Endodermal cell (in vitro differentiated cells): ENCODE data around the gene PI4KA. TPM values are rescaled to one million over a fixed set of nuclear protein-coding genes. Genes with fewer than 3 reads are reported as not detected.

Source experiments
- DNase-seq: peaks from one replicate; pipeline ENCODE4 v3.0.0-alpha.2; 2017
- H3K27ac ChIP-seq: 2 replicates; pipeline ENCODE4 v1.5.1; 2013; ENCODE audit warnings: mild to moderate bottlenecking, low read depth, low read length, moderate library complexity
- H3K27me3 ChIP-seq: 2 replicates; pipeline ENCODE4 v1.6.1; 2013; ENCODE audit warnings: mild to moderate bottlenecking, low read length, moderate library complexity; ENCODE audit not compliant: insufficient read depth, control insufficient read depth, poor library complexity, severe bottlenecking
- H3K36me3 ChIP-seq: 2 replicates; pipeline ENCODE4 v1.7.0; 2013; ENCODE audit warnings: mild to moderate bottlenecking, low read length, moderate library complexity; ENCODE audit not compliant: control insufficient read depth, insufficient read depth
- H3K4me1 ChIP-seq: one replicate; pipeline ENCODE4 v1.7.0; 2013; ENCODE audit warnings: low read length; ENCODE audit not compliant: control insufficient read depth, insufficient read depth
- H3K4me3 ChIP-seq: 2 replicates; pipeline ENCODE4 v1.5.1; 2013; ENCODE audit warnings: mild to moderate bottlenecking, low read length, moderate library complexity
- H3K9ac ChIP-seq: 2 replicates; pipeline ENCODE4 v1.6.1; 2013; ENCODE audit warnings: mild to moderate bottlenecking, low read length, moderate library complexity; ENCODE audit not compliant: poor library complexity, severe bottlenecking; ENCODE audit errors: extremely low read depth
- H3K9me3 ChIP-seq: 2 replicates; pipeline ENCODE4 v1.6.1; 2013; ENCODE audit warnings: mild to moderate bottlenecking, low read length, moderate library complexity; ENCODE audit not compliant: control insufficient read depth
- H3K27ac Mint-ChIP-seq: 2 replicates; pipeline ENCODE4 v1.8.0; 2020; ENCODE audit warnings: mixed read lengths
- H3K27me3 Mint-ChIP-seq: 2 replicates; pipeline ENCODE4 v1.8.0; 2021; ENCODE audit warnings: mild to moderate bottlenecking, mixed read lengths; ENCODE audit not compliant: insufficient read depth
- H3K36me3 Mint-ChIP-seq: 2 replicates; pipeline ENCODE4 v1.8.0; 2020; ENCODE audit warnings: low read depth, mixed read lengths
- H3K4me1 Mint-ChIP-seq: 2 replicates; pipeline ENCODE4 v1.8.0; 2020; ENCODE audit warnings: mixed read lengths
- H3K4me3 Mint-ChIP-seq: 2 replicates; pipeline ENCODE4 v1.8.0; 2020; ENCODE audit warnings: mild to moderate bottlenecking, moderate library complexity, mixed read lengths
- H3K9me3 Mint-ChIP-seq: 2 replicates; pipeline ENCODE4 v1.8.0; 2020; ENCODE audit warnings: mild to moderate bottlenecking, mixed read lengths
- WGBS, 2 experiments: methylation state at CpG; one replicate each; pipeline versions ENCODE4 v1.1.5 to v1.1.7; 2013; ENCODE audit warnings: missing lambda C conversion rate in 2 of 2, mixed read lengths in 1 of 2; ENCODE audit not compliant: insufficient coverage in 1 of 2, insufficient read length in 1 of 2; 5-methylcytosine and 5-hydroxymethylcytosine counted together
- total RNA-seq, 2 donors: library from RNA; stranded (reverse); fragmentation: NEBNext Ultra II Directional in 1 of 2; extraction: Animal tissue kit (Norgen Biotek cat#: 25700) in 1 of 2; gene quantifications; 2 replicates in 1 of 2; 3 replicates in 1 of 2; pipeline ENCODE4 v1.2.1, GENCODE V29; 2021
- TF ChIP-seq, protein P1 (sequence below): fragments of 200-600 bp; sonication (generic); conservative IDR thresholded peaks from 2 replicates; pipeline ENCODE4 v1.5.0; 2021; ENCODE audit warnings: antibody characterized with exemption, mild to moderate bottlenecking

The PI4KA gene
- total RNA-seq, 2 donors from 2014 or later = 49.0 to 62.0 TPM

DNA sequence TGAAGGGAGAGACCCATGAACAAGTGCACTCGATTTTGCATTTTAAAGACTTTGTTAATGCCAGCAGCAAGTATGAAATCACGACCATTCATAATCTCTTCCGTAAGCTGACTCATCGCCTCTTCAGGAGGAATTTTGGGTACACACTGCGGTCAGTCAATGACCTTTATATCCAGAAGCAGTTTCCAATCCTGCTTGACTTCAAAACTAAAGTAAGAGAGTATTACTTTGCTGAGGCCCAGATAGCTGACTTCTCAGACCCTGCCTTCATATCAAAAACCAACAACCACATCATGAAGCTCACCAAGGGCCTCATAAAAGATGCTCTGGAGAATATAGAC, 78.8 kb downstream of the PI4KA start:
- H3K4me1 ChIP-seq = peaks cover 5% of the 10 kb centered on the region
- no peak for DNase-seq
- peaks cover 26% of the 10 kb centered on the region for H3K4me1 Mint-ChIP-seq
- H3K4me3 ChIP-seq = no peak overlapping the region
- no peaks in the 10 kb centered on the region for H3K9me3 Mint-ChIP-seq
- TF ChIP-seq, protein P1, sequence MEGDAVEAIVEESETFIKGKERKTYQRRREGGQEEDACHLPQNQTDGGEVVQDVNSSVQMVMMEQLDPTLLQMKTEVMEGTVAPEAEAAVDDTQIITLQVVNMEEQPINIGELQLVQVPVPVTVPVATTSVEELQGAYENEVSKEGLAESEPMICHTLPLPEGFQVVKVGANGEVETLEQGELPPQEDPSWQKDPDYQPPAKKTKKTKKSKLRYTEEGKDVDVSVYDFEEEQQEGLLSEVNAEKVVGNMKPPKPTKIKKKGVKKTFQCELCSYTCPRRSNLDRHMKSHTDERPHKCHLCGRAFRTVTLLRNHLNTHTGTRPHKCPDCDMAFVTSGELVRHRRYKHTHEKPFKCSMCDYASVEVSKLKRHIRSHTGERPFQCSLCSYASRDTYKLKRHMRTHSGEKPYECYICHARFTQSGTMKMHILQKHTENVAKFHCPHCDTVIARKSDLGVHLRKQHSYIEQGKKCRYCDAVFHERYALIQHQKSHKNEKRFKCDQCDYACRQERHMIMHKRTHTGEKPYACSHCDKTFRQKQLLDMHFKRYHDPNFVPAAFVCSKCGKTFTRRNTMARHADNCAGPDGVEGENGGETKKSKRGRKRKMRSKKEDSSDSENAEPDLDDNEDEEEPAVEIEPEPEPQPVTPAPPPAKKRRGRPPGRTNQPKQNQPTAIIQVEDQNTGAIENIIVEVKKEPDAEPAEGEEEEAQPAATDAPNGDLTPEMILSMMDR = no peak
- H3K9ac ChIP-seq = no peak overlapping the region
- 94 to 99% methylated on average over 5 of the region's 5 CpGs for WGBS, 2 experiments
- no peaks in the 10 kb centered on the region for H3K9me3 ChIP-seq
- peaks cover 8% of the 10 kb centered on the region for H3K36me3 Mint-ChIP-seq
- H3K27me3 ChIP-seq = no peaks in the 10 kb centered on the region
- H3K27me3 Mint-ChIP-seq = no peaks in the 10 kb centered on the region
- no peak overlapping the region for H3K27ac ChIP-seq
- H3K27ac Mint-ChIP-seq = no peak overlapping the region
- no peaks in the 10 kb centered on the region for H3K36me3 ChIP-seq
- no peak overlapping the region for H3K4me3 Mint-ChIP-seq

- no peaks in the 10 kb centered on the region for H3K9me3 Mint-ChIP-seq
- H3K27me3 Mint-ChIP-seq = no peaks in the 10 kb centered on the region
- Histone ChIP-seq H3K4me3 (no peak overlapping the region), H3K9me3 (no peaks in the 10 kb centered on the region), H3K4me1 (peaks cover 5% of the 10 kb centered on the region), H3K27ac (no peak overlapping the region), H3K27me3 (no peaks in the 10 kb centered on the region), H3K36me3 (no peaks in the 10 kb centered on the region), H3K9ac (no peak overlapping the region)
- WGBS, 2 experiments = 88% methylated on average over 23 to 25 of the region's 25 CpGs
- no peak overlapping the region for H3K4me3 Mint-ChIP-seq
- no peak overlapping the region for H3K27ac Mint-ChIP-seq
- TF ChIP-seq, protein P1 = no peak
- H3K36me3 Mint-ChIP-seq = peaks cover 6% of the 10 kb centered on the region
- DNase-seq = no peak
- peaks cover 26% of the 10 kb centered on the region for H3K4me1 Mint-ChIP-seq
Observed at GRCh38 chr22:20779014-20779817, 79.4 kb downstream of the PI4KA start.

DNA sequence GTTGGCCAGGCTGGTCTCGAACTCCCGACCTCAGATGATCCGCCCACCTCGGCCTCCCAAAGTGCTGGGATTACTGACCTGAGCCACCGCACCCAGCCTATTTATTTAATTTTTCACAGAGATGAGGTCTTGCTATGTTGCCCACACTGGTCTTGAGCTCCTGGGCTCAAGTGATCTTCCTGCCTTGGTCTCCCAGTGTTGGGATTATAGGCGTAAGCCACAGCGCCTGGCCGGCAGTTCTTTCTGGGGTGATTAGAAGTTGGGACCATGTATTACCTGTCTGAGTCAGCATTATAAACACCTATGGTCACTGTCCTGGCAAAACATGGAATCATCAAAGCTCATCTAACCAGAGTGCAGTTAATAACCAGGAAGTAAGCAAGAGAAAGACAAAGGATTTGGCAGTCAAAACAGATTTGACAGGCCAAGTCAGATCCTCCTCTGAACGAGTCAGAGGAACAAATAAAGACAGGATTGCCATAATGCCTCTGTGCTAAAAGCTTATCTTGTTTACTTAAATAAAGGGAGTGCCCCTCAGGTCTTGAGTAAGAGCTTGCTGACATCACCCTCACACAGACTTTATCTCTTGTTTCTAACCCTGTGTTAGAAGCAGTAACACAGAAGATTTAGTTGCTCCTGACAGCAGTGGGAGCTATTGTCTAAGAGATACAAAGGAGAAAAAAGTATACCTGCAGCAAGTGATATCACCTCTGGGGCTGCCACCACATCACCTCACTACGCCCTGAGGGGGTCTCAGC, 81.0 kb downstream of the PI4KA start:
- Histone ChIP-seq H3K4me1 (peaks cover 5% of the 10 kb centered on the region), H3K4me3 (no peak overlapping the region), H3K9ac (peak overlapping the region; percentile 51), H3K27me3 (no peaks in the 10 kb centered on the region), H3K27ac (no peak overlapping the region), H3K36me3 (no peaks in the 10 kb centered on the region), H3K9me3 (no peaks in the 10 kb centered on the region)
- Mint-ChIP-seq H3K27ac (peak overlapping the region; percentile 77), H3K9me3 (no peaks in the 10 kb centered on the region), H3K4me3 (no peak overlapping the region), H3K4me1 (peaks cover 26% of the 10 kb centered on the region), H3K27me3 (no peaks in the 10 kb centered on the region), H3K36me3 (peaks cover 6% of the 10 kb centered on the region)
- TF ChIP-seq, protein P1 = peak; percentile 32
- DNase-seq = no peak
- 92 to 93% methylated on average over 8 to 10 of the region's 10 CpGs for WGBS, 2 experiments
